HG03457 (cell line): ENCODE results near the gene CLMN.

Experiments
- ATAC-seq: cut with Tn5 transposase; IDR thresholded peaks from one replicate; pipeline ENCODE4 v1.9.1; 2021; ENCODE audit warnings: moderate number of reproducible peaks; ENCODE audit not compliant: unreplicated experiment

CLMN gene

GRCh38 chr14:95199298-95199983, 120.3 kb downstream of the CLMN start:
- no peak for ATAC-seq

GRCh38 chr14:95198320-95198719, 121.4 kb downstream of the CLMN start:
- no peak for ATAC-seq

- no peak for ATAC-seq
These were observed 122.2 kb downstream of the CLMN start for GRCh38 chr14:95197551-95197950.

- no peak for ATAC-seq
These were observed 122.7 kb downstream of the CLMN start for GRCh38 chr14:95196826-95197545.

GRCh38 chr14:95196268-95196667, 123.4 kb downstream of the CLMN start:
- no peak for ATAC-seq

- no peak for ATAC-seq
These were observed 124.7 kb downstream of the CLMN start for GRCh38 chr14:95195031-95195430.

GRCh38 chr14:95193081-95193480, 126.6 kb downstream of the CLMN start:
- no peak for ATAC-seq

GRCh38 chr14:95192311-95192710, 127.4 kb downstream of the CLMN start:
- no peak for ATAC-seq

- ATAC-seq: no peak
These were observed 128.1 kb downstream of the CLMN start for GRCh38 chr14:95191445-95192199.

GRCh38 chr14:95190857-95191256, 128.9 kb downstream of the CLMN start:
- ATAC-seq: no peak

GRCh38 chr14:95190346-95190840, 129.3 kb downstream of the CLMN start:
- no peak for ATAC-seq

GRCh38 chr14:95189367-95190132, 130.2 kb downstream of the CLMN start:
- no peak for ATAC-seq

- ATAC-seq: no peak
These were observed 131.3 kb downstream of the CLMN start for GRCh38 chr14:95188380-95188779.

- ATAC-seq: no peak
These were observed 133.8 kb downstream of the CLMN start for GRCh38 chr14:95185767-95186392.

- ATAC-seq: no peak
These were observed 134.5 kb downstream of the CLMN start for GRCh38 chr14:95185033-95185766.

GRCh38 chr14:95184413-95184790, 135.3 kb downstream of the CLMN start:
- no peak for ATAC-seq

- no peak for ATAC-seq
These were observed 135.9 kb downstream of the CLMN start for GRCh38 chr14:95183532-95184412.

GRCh38 chr14:95183082-95183481, 136.6 kb downstream of the CLMN start:
- no peak for ATAC-seq

GRCh38 chr14:95182379-95182778, 137.3 kb downstream of the CLMN start:
- no peak for ATAC-seq
